ENCODE results near the gene TRAPPC2L. TPM values are rescaled to one million over a fixed set of nuclear protein-coding genes. Genes with fewer than 3 reads are reported as not detected.
A peak's percentile ranks its signal among the peaks of the same experiment; 100 is the strongest.

TRAPPC2L gene
- total and polyA plus RNA-seq, 2 of the 13 experiments (the other 11 are each of a cell fraction or from before 2014, with no cell fraction given), result 96.3 to 107 TPM

- peak; percentile 79; the same call in 1 of the 2 replicates for TF ChIP-seq KIAA2018 (CRISPR knock-in tag; IDR thresholded peaks at IDR 0.05; ENCODE audit: borderline replicate concordance)
- TF ChIP-seq NFIB (CRISPR knock-in tag; IDR thresholded peaks at IDR 0.05; ENCODE audit: borderline replicate concordance), result no peak
- TF ChIP-seq ZNF788 (CRISPR knock-in tag; IDR thresholded peaks at IDR 0.05; ENCODE audit: borderline replicate concordance), result no peak
- TF ChIP-seq BHLHE40 (IDR thresholded peaks at IDR 0.05; ENCODE audit: low read length), result no peak; the same call in 1 of the 2 replicates
- no peak; the same call in 1 of the 2 replicates for TF ChIP-seq ZBTB42 (CRISPR knock-in tag; IDR thresholded peaks at IDR 0.05)
- TF ChIP-seq CTCF (CRISPR knock-in tag; IDR thresholded peaks at IDR 0.05), result peak; percentile 9; the same call in 1 of the 2 replicates
- no peak for TF ChIP-seq SP1 (IDR thresholded peaks at IDR 0.05)
- peak; percentile 67 for TF ChIP-seq SP1 (CRISPR knock-in tag; IDR thresholded peaks at IDR 0.05)
- TF ChIP-seq ZNF33A (CRISPR knock-in tag; IDR thresholded peaks at IDR 0.05; ENCODE audit: borderline replicate concordance), result no peak
- TF ChIP-seq ZBTB37 (CRISPR knock-in tag; IDR thresholded peaks at IDR 0.05), result no peak
- TF ChIP-seq ZNF264 (CRISPR knock-in tag; IDR thresholded peaks at IDR 0.05), result 0 out of 2 replicates have a peak, but pooled peaks have one; percentile 45
- peak; percentile 36; the same call in 1 of the 2 replicates for TF ChIP-seq TBX2 (CRISPR knock-in tag; IDR thresholded peaks at IDR 0.05; ENCODE audit: borderline replicate concordance)
- TF ChIP-seq DZIP1 (CRISPR knock-in tag; IDR thresholded peaks at IDR 0.05), result no peak
- no peak; the same call in 1 of the 2 replicates for TF ChIP-seq IRX3 (CRISPR knock-in tag; IDR thresholded peaks at IDR 0.05; ENCODE audit: borderline replicate concordance, low read depth)
These were observed 45.8 kb upstream of the TRAPPC2L start (continued) for GRCh38 chr16:88810912-88811768.

Measured in HepG2 (cell line).